ENCODE results near the gene HIF3A. TPM values are rescaled to one million over a fixed set of nuclear protein-coding genes. Genes with fewer than 3 reads are reported as not detected.
"Not testable (repeated sequence)": the region's sequence is repeated elsewhere in the genome, so short reads cannot be mapped to it uniquely, and the experiment has no call there.

Gene HIF3A
- total RNA-seq, 2 experiments from 2014 or later, result not detected

- POLR2A ChIA-PET, result no interaction called here
- peak; percentile 66 for ATAC-seq
- DNase-seq, result peak; percentile 37
- peaks cover 15% of the 10 kb centered on the region for H3K4me1 Mint-ChIP-seq (ENCODE audit: low read depth)
- H3K36me3 Mint-ChIP-seq (ENCODE audit: low read depth), result no peaks in the 10 kb centered on the region
- peak overlapping the region; percentile 48 for H3K27ac Mint-ChIP-seq
- H3K27me3 Mint-ChIP-seq, result peaks cover 42% of the 10 kb centered on the region
- intact Hi-C loops (cut with micrococcal nuclease), result no loop called here
- no peak overlapping the region for H3K4me3 Mint-ChIP-seq
- TF ChIP-seq CTCF (IDR thresholded peaks at IDR 0.05), result no peak
- CTCF ChIA-PET, result interaction anchor here (0.6 to 0.7 kb wide), 2 partner anchors 9 to 130 kb away, joined by 3 read pairs; no protein-coding TSS in a partner anchor
- no peaks in the 10 kb centered on the region for H3K9me3 Mint-ChIP-seq
Measured at GRCh38 chr19:46271481-46272197, 25.2 kb upstream of the HIF3A start.

- H3K36me3 Mint-ChIP-seq (ENCODE audit: low read depth); H3K4me3 Mint-ChIP-seq; POLR2A ChIA-PET; ATAC-seq; H3K9me3 Mint-ChIP-seq; intact Hi-C loops (cut with micrococcal nuclease); CTCF ChIA-PET; H3K27ac Mint-ChIP-seq; DNase-seq: not testable (repeated sequence)
- Mint-ChIP-seq H3K4me1 (ENCODE audit: low read depth) (peaks cover 15% of the 10 kb centered on the region), H3K27me3 (peaks cover 45% of the 10 kb centered on the region)
Measured at GRCh38 chr19:46273931-46274330, 22.9 kb upstream of the HIF3A start.

- CTCF ChIA-PET, result interaction anchor here (0.6 to 2.6 kb wide), 7 partner anchors 11 to 250 kb away, joined by 3 to 18 read pairs (median 9); no protein-coding TSS in a partner anchor
- H3K9me3 Mint-ChIP-seq, result no peaks in the 10 kb centered on the region
- no peak overlapping the region for H3K27ac Mint-ChIP-seq
- DNase-seq (no peak), ATAC-seq (no peak)
- H3K4me1 Mint-ChIP-seq (ENCODE audit: low read depth), result no peaks in the 10 kb centered on the region
- H3K27me3 Mint-ChIP-seq, result peaks cover 24% of the 10 kb centered on the region
- intact Hi-C loops (cut with micrococcal nuclease), result no loop called here
- no peak overlapping the region for H3K4me3 Mint-ChIP-seq
- TF ChIP-seq CTCF (IDR thresholded peaks at IDR 0.05), result no peak
- H3K36me3 Mint-ChIP-seq (ENCODE audit: low read depth), result no peaks in the 10 kb centered on the region
- POLR2A ChIA-PET, result no interaction called here
Measured at GRCh38 chr19:46279177-46279576, 17.7 kb upstream of the HIF3A start.

- POLR2A ChIA-PET, result interaction anchor here (0.7 kb wide), 1 partner anchor 76 kb away, joined by 4 read pairs; no protein-coding TSS in a partner anchor
- intact Hi-C loops (cut with micrococcal nuclease), result no loop called here
- TF ChIP-seq CTCF (IDR thresholded peaks at IDR 0.05), result no peak
- H3K36me3 Mint-ChIP-seq (ENCODE audit: low read depth), result no peaks in the 10 kb centered on the region
- CTCF ChIA-PET, result interaction anchor here (1.4 kb wide), 1 partner anchor 18 kb away, joined by 4 read pairs; no protein-coding TSS in a partner anchor
- ATAC-seq (no peak), DNase-seq (no peak)
- peaks cover 3% of the 10 kb centered on the region for H3K4me1 Mint-ChIP-seq (ENCODE audit: low read depth)
- peaks cover 7% of the 10 kb centered on the region for H3K27me3 Mint-ChIP-seq
- no peaks in the 10 kb centered on the region for H3K9me3 Mint-ChIP-seq
- no peak overlapping the region for H3K4me3 Mint-ChIP-seq
- H3K27ac Mint-ChIP-seq, result no peak overlapping the region
Measured at GRCh38 chr19:46283771-46284170, 13.1 kb upstream of the HIF3A start.

GRCh38 chr19:46284635-46285034 is 12.2 kb upstream of the HIF3A start:
- no peak for TF ChIP-seq CTCF (IDR thresholded peaks at IDR 0.05)
- Mint-ChIP-seq H3K4me1 (ENCODE audit: low read depth) (peaks cover 3% of the 10 kb centered on the region), H3K36me3 (ENCODE audit: low read depth) (no peaks in the 10 kb centered on the region), H3K9me3 (peaks cover 4% of the 10 kb centered on the region), H3K27ac (no peak overlapping the region), H3K27me3 (peaks cover 3% of the 10 kb centered on the region), H3K4me3 (no peak overlapping the region)
- intact Hi-C loops (cut with micrococcal nuclease), result no loop called here
- no peak for ATAC-seq
- POLR2A ChIA-PET, result no interaction called here
- CTCF ChIA-PET, result no interaction called here
- no peak for DNase-seq
